Keratinocyte (primary cell): ENCODE measurements around the gene SPATA9. TPM values are rescaled to one million over a fixed set of nuclear protein-coding genes. Genes with fewer than 3 reads are reported as not detected.

ENCODE experiments used
- DNase-seq: peaks from one replicate; pipeline ENCODE4 v3.0.0-alpha.2; 2011; ENCODE audit warnings: low read depth, missing footprints, low spot score
- FAIRE-seq: peaks from 2 replicates; lab custom pipeline; 2011; peaks lifted over from hg19 to GRCh38; lab: Jason Lieb, UNC
- H2AFZ ChIP-seq: 2 replicates; pipeline ENCODE4 v1.6.0; 2012; ENCODE audit warnings: low read length, control low read depth, inconsistent platforms; ENCODE audit not compliant: control insufficient read depth
- H3K27ac ChIP-seq: 2 replicates; pipeline ENCODE4 v1.5.1; 2011; ENCODE audit warnings: low read length; ENCODE audit not compliant: control insufficient read depth, insufficient read depth
- H3K27me3 ChIP-seq: 3 replicates; pipeline ENCODE4 v1.6.0; 2011; ENCODE audit warnings: low read length; ENCODE audit not compliant: control insufficient read depth, insufficient read depth; ENCODE audit errors: extremely low read depth
- H3K36me3 ChIP-seq, 2 experiments: 2 replicates in 1 of 2; 3 replicates in 1 of 2; pipeline ENCODE4 v1.5.1; 2011; ENCODE audit warnings: low read length in 2 of 2, mild to moderate bottlenecking in 1 of 2; ENCODE audit not compliant: control insufficient read depth in 2 of 2, insufficient read depth in 2 of 2; ENCODE audit errors: extremely low read depth in 1 of 2
- H3K4me1 ChIP-seq: 3 replicates; pipeline ENCODE4 v1.5.1; 2011; ENCODE audit warnings: low read length; ENCODE audit not compliant: control insufficient read depth, insufficient read depth; ENCODE audit errors: extremely low read depth
- H3K4me2 ChIP-seq: 3 replicates; pipeline ENCODE4 v1.6.0; 2011; ENCODE audit warnings: low read depth, low read length; ENCODE audit not compliant: control insufficient read depth, insufficient read depth; ENCODE audit errors: extremely low read depth
- H3K4me3 ChIP-seq, 3 experiments: fragments of 200-600 bp in 1 of 3; sonication (generic) in 1 of 3; 2 replicates in 2 of 3; 3 replicates in 1 of 3; pipeline ENCODE4 v1.5.1; 2011 to 2016; ENCODE audit warnings: low read length in 3 of 3, mild to moderate bottlenecking in 3 of 3, control low read depth in 2 of 3, inconsistent platforms in 1 of 3, low read depth in 1 of 3, mixed read lengths in 1 of 3, mixed run types in 1 of 3, moderate library complexity in 1 of 3; ENCODE audit not compliant: control insufficient read depth in 2 of 3, insufficient read depth in 2 of 3; ENCODE audit errors: extremely low read depth in 1 of 3
- H3K79me2 ChIP-seq: 2 replicates; pipeline ENCODE4 v1.6.0; 2012; ENCODE audit warnings: low read length; ENCODE audit not compliant: control insufficient read depth, insufficient read depth
- H3K9ac ChIP-seq: 3 replicates; pipeline ENCODE4 v1.6.0; 2011; ENCODE audit warnings: low read length; ENCODE audit not compliant: control insufficient read depth, insufficient read depth; ENCODE audit errors: extremely low read depth
- H3K9me1 ChIP-seq: 3 replicates; pipeline ENCODE4 v1.6.0; 2011; ENCODE audit warnings: low read length; ENCODE audit not compliant: control insufficient read depth, insufficient read depth; ENCODE audit errors: extremely low read depth
- H3K9me3 ChIP-seq: 2 replicates; pipeline ENCODE4 v1.5.1; 2012; ENCODE audit warnings: low read depth, low read length; ENCODE audit not compliant: control insufficient read depth
- H4K20me1 ChIP-seq: 3 replicates; pipeline ENCODE4 v1.6.0; 2011; ENCODE audit warnings: low read length; ENCODE audit not compliant: control insufficient read depth, insufficient read depth; ENCODE audit errors: extremely low read depth
- EZH2 ChIP-seq: IDR thresholded peaks from one replicate; pipeline ENCODE4 v1.6.1; 2012; ENCODE audit warnings: inconsistent platforms, mild to moderate bottlenecking, low read length, moderate library complexity
- dilution Hi-C: fragments of 300-500 bp; cut with MboI; formaldehyde crosslinking; loops from one replicate; pipeline ENCODE4 v1.7.0; 2020; ENCODE audit warnings: low sequenced_read_pairs; ENCODE audit not compliant: extremely low pct_ligation_motif_present
- polyA plus RNA-seq, 5 experiments: library from polyadenylated mRNA; depleted of rRNA in 3 of 5; stranded (reverse) in 3 of 5; stranded (forward) in 1 of 5; unstranded in 1 of 5; fragments of >200 nt; gene quantifications; 1 replicate in 1 of 5; 2 replicates in 3 of 5; 3 replicates in 1 of 5; pipeline versions ENCODE4 v1.2.1 to v1.2.3, GENCODE V29; 2011 to 2012; ENCODE audit warnings: missing spikeins in 2 of 5, low read depth in 1 of 5, low replicate concordance in 1 of 5
- TF ChIP-seq, protein P1 (sequence below), 3 experiments: IDR thresholded peaks in 1 of 3; conservative IDR thresholded peaks in 1 of 3; optimal IDR thresholded peaks in 1 of 3; 2 replicates in 2 of 3; 3 replicates in 1 of 3; pipeline versions ENCODE3 to v1.5.1; 2011; ENCODE audit warnings: low read length in 3 of 3, mild to moderate bottlenecking in 3 of 3, moderate library complexity in 2 of 3, control low read depth in 1 of 3, inconsistent platforms in 1 of 3; ENCODE audit not compliant: insufficient read depth in 2 of 3; ENCODE audit errors: extremely low read depth in 1 of 3

SPATA9 gene
- polyA plus RNA-seq, 1 donor (not counting 4 experiments of a cell fraction or from before 2014, with no cell fraction given): not detected

DNA sequence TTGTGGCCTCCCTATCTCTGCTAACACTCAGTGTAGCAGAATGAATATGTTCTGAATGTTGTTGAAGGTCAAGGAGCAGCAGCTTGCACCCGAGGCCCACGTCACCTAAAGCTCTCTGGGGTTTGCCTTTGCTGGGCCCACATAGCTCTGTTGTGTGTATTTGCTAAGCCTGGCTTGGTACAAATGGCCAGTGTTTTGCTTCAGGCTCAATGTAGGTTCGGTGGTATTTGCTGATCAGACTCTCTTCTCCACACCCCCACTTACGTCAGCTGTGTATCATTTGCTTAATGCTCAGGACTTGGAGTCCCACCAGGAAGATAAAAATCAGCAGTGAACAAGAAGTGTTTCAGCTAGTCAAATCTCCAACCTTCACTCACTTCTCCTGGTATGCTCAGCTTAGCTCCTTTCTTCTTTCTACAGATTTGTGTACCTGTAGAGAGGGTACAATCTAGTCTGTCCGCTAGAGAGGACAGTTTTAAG, 41.0 kb downstream of the SPATA9 start:
- DNase-seq (no peak), FAIRE-seq (no peak)
- Histone ChIP-seq H3K4me2 (no peak overlapping the region), H4K20me1 (no peaks in the 10 kb centered on the region), H3K9me1 (no peaks in the 10 kb centered on the region), H3K4me3 (no peak overlapping the region), H3K27ac (no peak overlapping the region), H3K79me2 (no peaks in the 10 kb centered on the region), H3K36me3 (no peaks in the 10 kb centered on the region), H2AFZ (no peak overlapping the region), H3K27me3 (no peaks in the 10 kb centered on the region), H3K9me3 (no peaks in the 10 kb centered on the region), H3K4me1 (no peaks in the 10 kb centered on the region), H3K9ac (no peak overlapping the region)
- TF ChIP-seq, protein P1, sequence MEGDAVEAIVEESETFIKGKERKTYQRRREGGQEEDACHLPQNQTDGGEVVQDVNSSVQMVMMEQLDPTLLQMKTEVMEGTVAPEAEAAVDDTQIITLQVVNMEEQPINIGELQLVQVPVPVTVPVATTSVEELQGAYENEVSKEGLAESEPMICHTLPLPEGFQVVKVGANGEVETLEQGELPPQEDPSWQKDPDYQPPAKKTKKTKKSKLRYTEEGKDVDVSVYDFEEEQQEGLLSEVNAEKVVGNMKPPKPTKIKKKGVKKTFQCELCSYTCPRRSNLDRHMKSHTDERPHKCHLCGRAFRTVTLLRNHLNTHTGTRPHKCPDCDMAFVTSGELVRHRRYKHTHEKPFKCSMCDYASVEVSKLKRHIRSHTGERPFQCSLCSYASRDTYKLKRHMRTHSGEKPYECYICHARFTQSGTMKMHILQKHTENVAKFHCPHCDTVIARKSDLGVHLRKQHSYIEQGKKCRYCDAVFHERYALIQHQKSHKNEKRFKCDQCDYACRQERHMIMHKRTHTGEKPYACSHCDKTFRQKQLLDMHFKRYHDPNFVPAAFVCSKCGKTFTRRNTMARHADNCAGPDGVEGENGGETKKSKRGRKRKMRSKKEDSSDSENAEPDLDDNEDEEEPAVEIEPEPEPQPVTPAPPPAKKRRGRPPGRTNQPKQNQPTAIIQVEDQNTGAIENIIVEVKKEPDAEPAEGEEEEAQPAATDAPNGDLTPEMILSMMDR (optimal IDR thresholded peaks at IDR 0.05 in 1 of 3, IDR thresholded peaks at IDR 0.05 in 1 of 3, conservative IDR thresholded peaks at IDR 0.05 in 1 of 3; ENCODE audit: extremely low read depth in 1 of 3, insufficient read depth in 2 of 3, low read length in 3 of 3): no peak
- TF ChIP-seq EZH2: no peak
- dilution Hi-C loops: no loop called here

DNA sequence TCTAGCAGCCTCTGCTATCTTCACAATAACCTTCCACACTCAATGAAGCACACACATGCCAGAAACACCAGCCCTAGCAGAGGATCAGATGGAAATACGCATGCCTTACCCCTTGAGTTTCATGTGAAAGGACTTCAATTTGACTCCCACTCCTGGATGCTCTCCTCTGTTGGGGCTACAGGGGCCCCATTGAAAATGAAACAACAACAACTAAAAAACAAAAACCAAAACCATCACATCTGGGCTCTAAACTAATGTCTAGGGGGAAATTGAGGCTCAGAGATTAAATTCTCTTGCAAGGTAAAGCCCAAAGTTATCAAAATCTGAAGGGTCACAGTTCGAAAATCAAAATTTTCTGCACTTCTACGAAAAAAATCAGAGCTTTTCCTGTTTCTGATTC, 44.2 kb downstream of the SPATA9 start:
- Histone ChIP-seq H3K36me3 (no peaks in the 10 kb centered on the region), H3K9me3 (no peaks in the 10 kb centered on the region), H2AFZ (no peak overlapping the region), H4K20me1 (no peaks in the 10 kb centered on the region), H3K9ac (no peak overlapping the region), H3K79me2 (no peaks in the 10 kb centered on the region), H3K4me3 (no peak overlapping the region), H3K9me1 (no peaks in the 10 kb centered on the region), H3K27me3 (no peaks in the 10 kb centered on the region), H3K4me1 (no peaks in the 10 kb centered on the region), H3K27ac (no peak overlapping the region), H3K4me2 (no peak overlapping the region)
- dilution Hi-C loops: no loop called here
- TF ChIP-seq, protein P1 (optimal IDR thresholded peaks at IDR 0.05 in 1 of 3, IDR thresholded peaks at IDR 0.05 in 1 of 3, conservative IDR thresholded peaks at IDR 0.05 in 1 of 3; ENCODE audit: extremely low read depth in 1 of 3, insufficient read depth in 2 of 3, low read length in 3 of 3): no peak
- no peak for TF ChIP-seq EZH2
- DNase-seq (no peak), FAIRE-seq (no peak)
